ENCODE data around the gene PLA2G4B. TPM values are rescaled to one million over a fixed set of nuclear protein-coding genes. Genes with fewer than 3 reads are reported as not detected.

The PLA2G4B gene
- total RNA-seq, 5 donors from 2014 or later (not counting 1 experiment from before 2014, with no cell fraction given) = 32.0 to 55.8 (median 44.9) TPM

- no peaks in the 10 kb centered on the region for H3K4me1 ChIP-seq (ENCODE audit: control insufficient read depth in 1 of 2, extremely low read depth in 1 of 2, insufficient read depth in 2 of 2, low read length in 2 of 2)
- CTCF ChIA-PET = interaction anchor here in 1 of 2 donors (1.6 kb wide), 1 partner anchor 61 kb away, joined by 4 read pairs; no protein-coding TSS in a partner anchor
- H3K4me3 ChIP-seq (ENCODE audit: control insufficient read depth in 1 of 2, extremely low read depth in 1 of 2, low read length in 1 of 2) = no peak overlapping the region
- POLR2A ChIA-PET = no interaction called here
- DNase-seq (no peak), ATAC-seq (replicated peaks in 1 of 4) (no peak)
- no peak overlapping the region for H3K27ac ChIP-seq (ENCODE audit: low read length)
- Mint-ChIP-seq H3K27me3 (no peaks in the 10 kb centered on the region), H3K36me3 (peaks cover 17% of the 10 kb centered on the region), H3K4me3 (no peak overlapping the region), H3K4me1 (no peaks in the 10 kb centered on the region), H3K9me3 (no peaks in the 10 kb centered on the region), H3K27ac (no peak overlapping the region)
- H3K36me3 ChIP-seq (ENCODE audit: control insufficient read depth in 2 of 2, extremely low read depth in 1 of 2, insufficient read depth in 1 of 2, low read length in 1 of 2) = peaks cover 37 to 73% of the 10 kb centered on the region in 2 donors
- H3K9me3 ChIP-seq = no peaks in the 10 kb centered on the region
- H3K27me3 ChIP-seq (replicated peaks in 1 of 2; ENCODE audit: control insufficient read depth in 2 of 2, extremely low read depth in 1 of 2, insufficient read depth in 2 of 2, low read length in 1 of 2) = no peaks in the 10 kb centered on the region
- WGBS (ENCODE audit: insufficient coverage) = 71% methylated on average over 4 of the region's 10 CpGs
Measured at GRCh38 chr15:41843571-41843970, 4.9 kb downstream of the PLA2G4B start.

GRCh38 chr15:41844814-41845213, 6.2 kb downstream of the PLA2G4B start:
- no peaks in the 10 kb centered on the region for H3K4me1 ChIP-seq (ENCODE audit: control insufficient read depth in 1 of 2, extremely low read depth in 1 of 2, insufficient read depth in 2 of 2, low read length in 2 of 2)
- DNase-seq (no peak), ATAC-seq (replicated peaks in 1 of 4) (no peak)
- Mint-ChIP-seq H3K27ac (no peak overlapping the region), H3K27me3 (no peaks in the 10 kb centered on the region), H3K4me1 (no peaks in the 10 kb centered on the region), H3K4me3 (no peak overlapping the region), H3K9me3 (no peaks in the 10 kb centered on the region), H3K36me3 (peaks cover 17% of the 10 kb centered on the region)
- ChIA-PET CTCF (interaction anchor here in 1 of 2 donors (1.6 kb wide), 1 partner anchor 60 kb away, joined by 4 read pairs; no protein-coding TSS in a partner anchor), POLR2A (no interaction called here)
- H3K4me3 ChIP-seq (ENCODE audit: control insufficient read depth in 1 of 2, extremely low read depth in 1 of 2, low read length in 1 of 2) = no peak overlapping the region
- no peak overlapping the region for H3K27ac ChIP-seq (ENCODE audit: low read length)
- peaks cover 37 to 73% of the 10 kb centered on the region in 2 donors for H3K36me3 ChIP-seq (ENCODE audit: control insufficient read depth in 2 of 2, extremely low read depth in 1 of 2, insufficient read depth in 1 of 2, low read length in 1 of 2)
- WGBS (ENCODE audit: insufficient coverage) = 88% methylated on average over 9 of the region's 12 CpGs
- no peaks in the 10 kb centered on the region for H3K9me3 ChIP-seq
- no peaks in the 10 kb centered on the region for H3K27me3 ChIP-seq (replicated peaks in 1 of 2; ENCODE audit: control insufficient read depth in 2 of 2, extremely low read depth in 1 of 2, insufficient read depth in 2 of 2, low read length in 1 of 2)

- no peak overlapping the region for H3K4me3 ChIP-seq (ENCODE audit: control insufficient read depth in 1 of 2, extremely low read depth in 1 of 2, low read length in 1 of 2)
- H3K27me3 ChIP-seq (replicated peaks in 1 of 2; ENCODE audit: control insufficient read depth in 2 of 2, extremely low read depth in 1 of 2, insufficient read depth in 2 of 2, low read length in 1 of 2) = no peaks in the 10 kb centered on the region
- Mint-ChIP-seq H3K4me3 (no peak overlapping the region), H3K4me1 (no peaks in the 10 kb centered on the region), H3K36me3 (peaks cover 17% of the 10 kb centered on the region), H3K9me3 (no peaks in the 10 kb centered on the region), H3K27ac (no peak overlapping the region), H3K27me3 (no peaks in the 10 kb centered on the region)
- peaks cover 37 to 54% of the 10 kb centered on the region in 2 donors for H3K36me3 ChIP-seq (ENCODE audit: control insufficient read depth in 2 of 2, extremely low read depth in 1 of 2, insufficient read depth in 1 of 2, low read length in 1 of 2)
- ATAC-seq (replicated peaks in 1 of 4) (no peak), DNase-seq (no peak)
- CTCF ChIA-PET = no interaction called here
- POLR2A ChIA-PET = no interaction called here
- no peaks in the 10 kb centered on the region for H3K4me1 ChIP-seq (ENCODE audit: control insufficient read depth in 1 of 2, extremely low read depth in 1 of 2, insufficient read depth in 2 of 2, low read length in 2 of 2)
- whole genome bisulfite sequencing (ENCODE audit: insufficient coverage) = 98% methylated on average over 12 of the region's 14 CpGs
- H3K9me3 ChIP-seq = no peaks in the 10 kb centered on the region
- no peak overlapping the region for H3K27ac ChIP-seq (ENCODE audit: low read length)
Measured at GRCh38 chr15:41847206-41847605, 8.6 kb downstream of the PLA2G4B start.

GRCh38 chr15:41847981-41848380, 9.3 kb downstream of the PLA2G4B start:
- WGBS (ENCODE audit: insufficient coverage) = 97% methylated on average over 8 of the region's 9 CpGs
- ATAC-seq (replicated peaks in 1 of 4) (no peak), DNase-seq (no peak)
- Mint-ChIP-seq H3K4me3 (no peak overlapping the region), H3K27me3 (no peaks in the 10 kb centered on the region), H3K36me3 (peaks cover 17% of the 10 kb centered on the region), H3K4me1 (no peaks in the 10 kb centered on the region), H3K9me3 (no peaks in the 10 kb centered on the region), H3K27ac (no peak overlapping the region)
- H3K4me1 ChIP-seq (ENCODE audit: control insufficient read depth in 1 of 2, extremely low read depth in 1 of 2, insufficient read depth in 2 of 2, low read length in 2 of 2) = no peaks in the 10 kb centered on the region
- ChIA-PET POLR2A (no interaction called here), CTCF (no interaction called here)
- peaks cover 37 to 52% of the 10 kb centered on the region in 2 donors for H3K36me3 ChIP-seq (ENCODE audit: control insufficient read depth in 2 of 2, extremely low read depth in 1 of 2, insufficient read depth in 1 of 2, low read length in 1 of 2)
- no peaks in the 10 kb centered on the region for H3K9me3 ChIP-seq
- no peak overlapping the region for H3K4me3 ChIP-seq (ENCODE audit: control insufficient read depth in 1 of 2, extremely low read depth in 1 of 2, low read length in 1 of 2)
- peaks cover 0 to 2% of the 10 kb centered on the region in 2 experiments for H3K27me3 ChIP-seq (replicated peaks in 1 of 2; ENCODE audit: control insufficient read depth in 2 of 2, extremely low read depth in 1 of 2, insufficient read depth in 2 of 2, low read length in 1 of 2)
- no peak overlapping the region for H3K27ac ChIP-seq (ENCODE audit: low read length)

- ChIA-PET POLR2A (no interaction called here), CTCF (no interaction called here)
- H3K9me3 Mint-ChIP-seq = no peaks in the 10 kb centered on the region
- DNase-seq (no peak), ATAC-seq (replicated peaks in 1 of 4) (no peak)
- H3K36me3 Mint-ChIP-seq = peaks cover 17% of the 10 kb centered on the region
- no peak overlapping the region for H3K27ac ChIP-seq (ENCODE audit: low read length)
- H3K27me3 Mint-ChIP-seq = no peaks in the 10 kb centered on the region
- no peak overlapping the region for H3K27ac Mint-ChIP-seq
- no peaks in the 10 kb centered on the region for H3K4me1 ChIP-seq (ENCODE audit: control insufficient read depth in 1 of 2, extremely low read depth in 1 of 2, insufficient read depth in 2 of 2, low read length in 2 of 2)
- H3K27me3 ChIP-seq (replicated peaks in 1 of 2; ENCODE audit: control insufficient read depth in 2 of 2, extremely low read depth in 1 of 2, insufficient read depth in 2 of 2, low read length in 1 of 2) = peaks cover 0 to 7% of the 10 kb centered on the region in 2 experiments
- no peak overlapping the region for H3K4me3 Mint-ChIP-seq
- WGBS (ENCODE audit: insufficient coverage) = 83% methylated on average over 1 of the region's 10 CpGs
- H3K36me3 ChIP-seq (ENCODE audit: control insufficient read depth in 2 of 2, extremely low read depth in 1 of 2, insufficient read depth in 1 of 2, low read length in 1 of 2) = peaks cover 32 to 47% of the 10 kb centered on the region in 2 donors
- no peaks in the 10 kb centered on the region for H3K9me3 ChIP-seq
- no peak overlapping the region for H3K4me3 ChIP-seq (ENCODE audit: control insufficient read depth in 1 of 2, extremely low read depth in 1 of 2, low read length in 1 of 2)
- H3K4me1 Mint-ChIP-seq = no peaks in the 10 kb centered on the region
Measured at GRCh38 chr15:41848631-41849030, 10.0 kb downstream of the PLA2G4B start.

- Mint-ChIP-seq H3K4me1 (no peaks in the 10 kb centered on the region), H3K36me3 (peaks cover 17% of the 10 kb centered on the region), H3K9me3 (no peaks in the 10 kb centered on the region), H3K27me3 (no peaks in the 10 kb centered on the region), H3K27ac (peak overlapping the region in 1 of 2 donors; percentile 16), H3K4me3 (no peak overlapping the region)
- 85% methylated on average over 4 of the region's 6 CpGs for WGBS (ENCODE audit: insufficient coverage)
- ATAC-seq (replicated peaks in 1 of 4) (no peak), DNase-seq (no peak)
- Histone ChIP-seq H3K36me3 (ENCODE audit: control insufficient read depth in 2 of 2, extremely low read depth in 1 of 2, insufficient read depth in 1 of 2, low read length in 1 of 2) (peaks cover 27 to 43% of the 10 kb centered on the region in 2 donors), H3K4me1 (ENCODE audit: control insufficient read depth in 1 of 2, extremely low read depth in 1 of 2, insufficient read depth in 2 of 2, low read length in 2 of 2) (no peaks in the 10 kb centered on the region), H3K27ac (ENCODE audit: low read length) (no peak overlapping the region), H3K9me3 (no peaks in the 10 kb centered on the region), H3K27me3 (replicated peaks in 1 of 2; ENCODE audit: control insufficient read depth in 2 of 2, extremely low read depth in 1 of 2, insufficient read depth in 2 of 2, low read length in 1 of 2) (peaks cover 0 to 9% of the 10 kb centered on the region in 2 experiments), H3K4me3 (ENCODE audit: control insufficient read depth in 1 of 2, extremely low read depth in 1 of 2, low read length in 1 of 2) (no peak overlapping the region)
- POLR2A ChIA-PET = no interaction called here
- CTCF ChIA-PET = no interaction called here
Measured at GRCh38 chr15:41849204-41849603, 10.6 kb downstream of the PLA2G4B start.

- Mint-ChIP-seq H3K36me3 (peaks cover 17% of the 10 kb centered on the region), H3K4me3 (no peak overlapping the region), H3K27ac (no peak overlapping the region), H3K4me1 (no peaks in the 10 kb centered on the region), H3K27me3 (no peaks in the 10 kb centered on the region), H3K9me3 (no peaks in the 10 kb centered on the region)
- Histone ChIP-seq H3K27me3 (replicated peaks in 1 of 2; ENCODE audit: control insufficient read depth in 2 of 2, extremely low read depth in 1 of 2, insufficient read depth in 2 of 2, low read length in 1 of 2) (peaks cover 0 to 9% of the 10 kb centered on the region in 2 experiments), H3K4me3 (ENCODE audit: control insufficient read depth in 1 of 2, extremely low read depth in 1 of 2, low read length in 1 of 2) (no peak overlapping the region), H3K9me3 (no peaks in the 10 kb centered on the region), H3K4me1 (ENCODE audit: control insufficient read depth in 1 of 2, extremely low read depth in 1 of 2, insufficient read depth in 2 of 2, low read length in 2 of 2) (no peaks in the 10 kb centered on the region), H3K27ac (ENCODE audit: low read length) (no peak overlapping the region), H3K36me3 (ENCODE audit: control insufficient read depth in 2 of 2, extremely low read depth in 1 of 2, insufficient read depth in 1 of 2, low read length in 1 of 2) (peaks cover 21 to 36% of the 10 kb centered on the region in 2 donors)
- no peak for DNase-seq
- ATAC-seq (replicated peaks in 1 of 4) = peak in 1 of 4 experiments; percentile 23
- POLR2A ChIA-PET = no interaction called here
- CTCF ChIA-PET = no interaction called here
- WGBS (ENCODE audit: insufficient coverage) = 79% methylated on average over 5 of the region's 8 CpGs
Measured at GRCh38 chr15:41849861-41850260, 11.2 kb downstream of the PLA2G4B start.

Data from T-cell (primary cell).